Central memory CD4-positive, alpha-beta T cell (primary cell): ENCODE measurements around the gene LCP1.
"Not testable (repeated sequence)": the region's sequence is repeated elsewhere in the genome, so short reads cannot be mapped to it uniquely, and the experiment has no call there.

Experiments
- DNase-seq: peaks from one replicate; pipeline ENCODE4 v3.0.0; 2022
- total RNA-seq, 3 experiments: gene quantifications; one replicate each; lab custom pipeline; 2026; lab: John Stamatoyannopoulos, UW

Gene LCP1, protein sequence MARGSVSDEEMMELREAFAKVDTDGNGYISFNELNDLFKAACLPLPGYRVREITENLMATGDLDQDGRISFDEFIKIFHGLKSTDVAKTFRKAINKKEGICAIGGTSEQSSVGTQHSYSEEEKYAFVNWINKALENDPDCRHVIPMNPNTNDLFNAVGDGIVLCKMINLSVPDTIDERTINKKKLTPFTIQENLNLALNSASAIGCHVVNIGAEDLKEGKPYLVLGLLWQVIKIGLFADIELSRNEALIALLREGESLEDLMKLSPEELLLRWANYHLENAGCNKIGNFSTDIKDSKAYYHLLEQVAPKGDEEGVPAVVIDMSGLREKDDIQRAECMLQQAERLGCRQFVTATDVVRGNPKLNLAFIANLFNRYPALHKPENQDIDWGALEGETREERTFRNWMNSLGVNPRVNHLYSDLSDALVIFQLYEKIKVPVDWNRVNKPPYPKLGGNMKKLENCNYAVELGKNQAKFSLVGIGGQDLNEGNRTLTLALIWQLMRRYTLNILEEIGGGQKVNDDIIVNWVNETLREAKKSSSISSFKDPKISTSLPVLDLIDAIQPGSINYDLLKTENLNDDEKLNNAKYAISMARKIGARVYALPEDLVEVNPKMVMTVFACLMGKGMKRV
- 578 to 1,708 (median 947) reads per million in 3 experiments for total RNA-seq

- DNase-seq = peak; percentile 95
Measured at GRCh38 chr13:46181840-46182490, at the start of gene LCP1. TSS of gene LCP1 (minus strand) at chr13:46182177. CDS start at chr13:46159662, 22,515 bp downstream.

GRCh38 chr13:46229251-46229650 is 47.3 kb upstream of the LCP1 start:
- DNase-seq = no peak

- not testable (repeated sequence) for DNase-seq
Measured at GRCh38 chr13:46220234-46220633, 38.3 kb upstream of the LCP1 start.

- DNase-seq = not testable (repeated sequence)
Measured at GRCh38 chr13:46214741-46215140, 32.8 kb upstream of the LCP1 start.

DNA sequence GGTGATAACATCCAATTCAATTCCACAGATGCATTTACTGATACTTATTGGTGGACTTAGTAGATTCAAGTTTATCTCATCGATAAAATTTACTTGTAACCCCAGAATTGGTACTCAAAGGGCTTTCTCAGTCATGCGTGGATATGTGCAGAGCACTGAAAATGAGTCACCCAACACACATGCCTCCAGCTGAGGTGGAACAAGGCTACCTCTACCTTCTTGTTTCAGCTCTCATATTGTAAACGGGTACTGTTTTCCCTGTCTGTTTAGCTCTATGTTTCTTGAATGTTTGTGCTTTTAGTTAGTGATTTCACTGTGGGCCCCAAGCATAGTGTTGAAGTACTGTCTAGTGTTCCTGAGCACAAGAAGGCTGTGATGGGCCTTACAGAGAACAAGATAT is 31.3 kb upstream of the LCP1 start:
- no peak for DNase-seq

DNA sequence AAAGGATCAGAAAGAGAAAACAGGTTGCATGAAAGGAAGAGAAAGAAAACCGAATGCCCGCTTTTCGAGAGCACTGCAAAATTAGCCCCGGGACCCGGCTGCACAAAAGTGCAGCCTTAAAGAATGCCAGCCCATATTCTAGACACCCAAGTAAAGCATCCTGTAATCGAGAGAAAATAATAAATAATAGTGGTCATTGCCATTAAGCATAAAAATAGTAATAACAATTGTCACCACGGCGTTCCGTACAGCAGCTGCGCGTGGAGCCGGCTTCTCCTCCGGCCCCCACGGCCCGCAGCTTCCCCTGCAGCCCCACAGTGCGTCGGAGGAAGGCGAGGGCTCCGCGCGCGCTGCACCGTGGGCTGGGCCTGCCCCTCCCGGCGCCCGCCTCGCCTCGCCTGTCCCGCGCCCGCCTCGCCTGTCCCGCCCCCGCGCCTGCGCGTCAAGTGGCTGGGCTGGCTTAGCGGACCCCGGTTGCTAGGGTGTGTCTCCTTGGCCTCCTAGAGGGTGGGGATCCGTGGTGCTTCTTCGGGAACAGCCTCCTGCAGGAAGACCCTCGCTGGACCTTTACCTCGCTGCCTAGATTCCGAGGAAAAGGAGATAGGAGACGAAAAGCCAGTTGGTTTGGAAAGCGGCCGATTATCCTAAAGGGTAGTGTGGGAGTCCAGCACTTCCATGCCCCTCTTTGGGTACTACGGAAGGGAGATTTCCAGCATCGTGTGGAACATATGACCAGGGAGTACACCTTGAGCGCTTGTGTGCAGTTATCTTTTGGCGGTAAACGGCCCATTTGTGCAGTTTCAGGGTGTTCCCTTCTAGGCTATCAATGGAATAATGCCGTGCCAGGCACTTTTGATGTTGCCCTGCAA is 29.7 kb upstream of the LCP1 start, which contains the start of gene LRRC63:
Gene LRRC63 (plus strand): TSS at position 446 of the 869 bp plus-strand sequence. CDS start 1,107 bp downstream, outside the sequence.
- DNase-seq = peak; percentile 79

DNA sequence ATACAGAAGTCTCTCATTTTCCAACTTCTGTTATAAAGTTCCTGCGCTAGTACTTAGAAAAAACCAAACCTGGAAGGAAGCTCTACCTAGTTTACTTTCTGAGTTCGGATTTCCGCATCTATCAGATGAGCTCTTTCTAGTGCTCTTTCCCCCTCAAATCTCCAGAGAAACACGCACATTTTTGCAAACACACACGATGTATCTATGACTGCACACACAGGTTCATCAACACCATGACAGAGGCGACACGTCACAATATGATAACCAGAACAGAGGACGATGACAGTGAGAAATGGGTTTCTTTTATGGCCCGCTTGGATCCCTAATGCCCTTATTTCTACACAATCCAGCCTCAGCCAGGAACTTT is 29.1 kb upstream of the LCP1 start:
- DNase-seq = peak; percentile 67

DNA sequence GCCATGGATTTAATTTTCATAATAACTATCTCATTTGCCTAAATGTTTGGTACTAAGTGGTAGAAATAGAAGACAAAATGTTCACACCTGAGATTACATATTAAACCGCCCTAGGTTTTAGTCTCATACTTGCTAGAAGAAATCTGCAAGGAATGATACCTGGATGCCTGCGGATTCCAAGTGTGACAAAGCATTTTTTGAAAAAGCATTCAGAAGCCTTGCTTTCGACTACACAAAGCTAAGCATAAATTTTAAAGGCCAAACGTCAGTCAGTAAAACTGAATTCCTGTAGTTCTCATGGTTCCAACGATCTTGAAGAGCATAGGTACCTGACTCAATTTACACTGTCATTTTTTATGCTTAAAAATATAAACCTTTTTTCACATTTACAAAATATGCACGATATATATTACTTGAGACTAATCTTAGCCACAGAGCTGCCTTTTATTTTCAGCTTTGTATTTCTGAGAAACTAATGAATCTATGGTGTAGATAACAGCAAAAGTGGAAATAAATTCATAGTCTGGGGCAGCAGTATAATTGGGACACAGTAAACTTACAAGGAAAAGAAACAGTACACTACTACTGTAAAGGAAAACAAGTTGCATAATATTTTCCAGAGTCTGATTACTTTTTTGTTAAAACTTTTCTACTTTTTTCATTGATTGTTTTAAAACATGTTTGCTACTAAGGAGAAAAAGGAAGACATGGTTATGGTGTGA is 28.5 kb upstream of the LCP1 start:
- DNase-seq = no peak

DNA sequence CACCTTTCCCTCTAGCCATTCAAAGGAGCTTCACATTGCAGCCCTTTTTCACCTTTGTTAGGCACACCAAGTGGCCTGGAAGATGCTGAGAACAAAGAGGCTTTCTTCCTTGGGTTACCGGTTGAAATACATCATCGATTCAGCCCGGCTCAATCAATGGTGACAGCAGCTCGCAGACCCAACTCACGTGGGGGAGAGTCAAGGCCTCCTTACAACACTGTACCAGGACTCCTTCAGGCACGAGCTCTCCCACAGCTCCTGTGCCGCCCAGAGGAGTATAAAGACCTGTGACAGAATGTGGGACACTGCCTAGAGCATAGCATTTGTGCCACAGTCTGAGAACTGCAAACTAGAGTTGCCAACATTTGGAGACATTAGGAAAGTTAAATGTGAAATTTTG is 25.9 kb upstream of the LCP1 start:
- no peak for DNase-seq

- no peak for DNase-seq
Measured at GRCh38 chr13:46206143-46206542, 24.2 kb upstream of the LCP1 start.

DNA sequence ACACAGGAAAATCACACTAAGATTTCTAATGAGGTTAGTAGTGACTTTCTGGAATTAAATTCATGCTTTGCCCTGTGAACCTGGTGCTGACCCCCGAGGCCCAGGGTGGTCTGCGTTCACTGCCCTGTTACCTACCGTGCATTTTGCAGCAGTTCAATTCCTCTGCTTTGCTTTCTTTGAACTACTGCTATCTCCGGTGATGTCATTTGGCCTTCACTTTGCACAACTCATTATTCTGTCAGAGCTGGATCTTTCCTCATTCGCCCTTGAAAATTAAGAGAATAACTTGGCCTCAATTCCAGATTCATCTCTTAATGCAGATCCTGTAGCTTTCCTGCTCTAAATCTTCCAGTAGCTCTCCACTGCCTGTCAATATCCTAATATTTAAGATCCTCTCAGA is 21.0 kb upstream of the LCP1 start:
- DNase-seq = no peak

- peak; percentile 35 for DNase-seq
Measured at GRCh38 chr13:46202188-46202795, 20.3 kb upstream of the LCP1 start.

GRCh38 chr13:46198696-46199193 is 16.8 kb upstream of the LCP1 start:
- DNase-seq = no peak

GRCh38 chr13:46197299-46198048 is 15.5 kb upstream of the LCP1 start:
- DNase-seq = no peak

- no peak for DNase-seq
Measured at GRCh38 chr13:46195016-46195415, 13.0 kb upstream of the LCP1 start.

DNA sequence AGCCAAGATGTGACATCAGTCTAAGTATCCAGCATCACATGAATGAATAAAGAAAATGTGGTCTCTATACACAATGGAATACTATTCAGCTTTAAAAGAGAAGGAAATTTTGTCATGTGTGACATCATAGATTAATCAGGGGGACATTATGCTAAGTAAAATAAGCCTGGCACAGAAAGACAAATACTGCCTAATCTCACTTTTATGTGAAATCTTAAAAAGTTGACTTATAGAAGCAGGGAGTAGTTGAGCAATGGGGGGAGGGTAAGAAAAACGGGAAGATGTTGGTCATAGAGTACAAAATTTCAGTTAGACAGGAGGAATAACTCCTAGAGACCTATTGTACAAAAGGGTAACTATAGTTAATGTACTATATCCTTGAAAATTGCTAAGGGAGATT is 10.4 kb upstream of the LCP1 start:
- DNase-seq = no peak

- no peak for DNase-seq
Measured at GRCh38 chr13:46185634-46186033, 3.7 kb upstream of the LCP1 start.

DNA sequence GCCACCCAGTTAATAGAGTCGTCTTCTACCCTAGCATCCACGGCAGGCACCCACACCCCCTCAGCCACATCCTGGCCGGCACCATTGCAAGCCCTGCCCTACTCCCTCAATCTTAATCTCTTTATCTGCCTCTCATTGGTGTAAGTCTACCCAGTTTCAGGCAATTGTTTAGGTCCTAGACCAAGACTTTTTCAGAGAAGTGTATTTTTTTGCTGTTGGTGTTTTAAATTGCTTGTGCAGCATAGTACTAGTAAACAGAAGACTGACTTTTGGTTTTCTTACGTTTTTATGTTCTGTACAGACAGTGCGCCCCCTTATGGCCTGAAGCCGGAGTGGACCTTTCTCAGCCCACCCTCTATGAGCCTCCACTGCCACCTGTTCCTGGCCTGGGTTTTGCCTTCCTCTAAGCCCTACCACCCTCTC is 2.3 kb upstream of the LCP1 start:
- peak; percentile 75 for DNase-seq

- no peak for DNase-seq
Measured at GRCh38 chr13:46183018-46183946, 1.3 kb upstream of the LCP1 start.
